Measurements from ENCODE around the gene GOLGA6L7.
"Not testable (repeated sequence)": the region's sequence is repeated elsewhere in the genome, so short reads cannot be mapped to it uniquely, and the experiment has no call there.

DNA sequence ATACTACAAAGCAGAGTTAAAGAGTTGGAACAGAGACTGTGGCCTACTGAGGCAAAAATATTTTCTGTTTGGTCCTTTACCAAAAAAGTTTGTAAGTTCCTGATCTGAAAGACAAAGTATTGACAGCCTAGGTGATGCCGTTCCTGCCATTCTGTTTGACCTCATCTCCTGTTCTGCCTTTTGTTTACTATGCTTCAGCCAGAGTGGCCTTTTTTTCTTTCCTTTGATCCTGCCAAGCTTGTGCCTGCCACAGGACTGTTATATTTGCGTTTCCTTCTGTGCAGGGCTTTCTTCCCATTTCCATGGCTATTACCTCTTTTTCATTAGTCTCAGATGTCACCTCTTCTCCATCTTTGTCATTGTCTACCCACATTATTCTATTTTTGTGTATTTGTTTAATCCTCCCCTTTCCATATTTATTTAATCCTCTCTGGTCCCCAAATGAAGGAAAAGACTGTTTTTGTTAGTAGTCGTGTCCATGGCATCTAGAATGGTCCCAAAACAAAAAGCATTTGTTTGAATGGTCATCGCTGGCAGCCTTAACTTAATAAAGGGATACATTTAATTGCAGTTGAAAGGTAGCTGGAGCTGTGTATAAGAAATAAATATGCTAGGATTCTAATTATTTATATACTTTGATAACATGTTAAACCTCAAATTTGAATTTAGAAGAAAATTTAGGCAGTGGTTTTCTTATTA, 36.4 kb downstream of the GOLGA6L7 start:
- TF ChIP-seq, protein P1, sequence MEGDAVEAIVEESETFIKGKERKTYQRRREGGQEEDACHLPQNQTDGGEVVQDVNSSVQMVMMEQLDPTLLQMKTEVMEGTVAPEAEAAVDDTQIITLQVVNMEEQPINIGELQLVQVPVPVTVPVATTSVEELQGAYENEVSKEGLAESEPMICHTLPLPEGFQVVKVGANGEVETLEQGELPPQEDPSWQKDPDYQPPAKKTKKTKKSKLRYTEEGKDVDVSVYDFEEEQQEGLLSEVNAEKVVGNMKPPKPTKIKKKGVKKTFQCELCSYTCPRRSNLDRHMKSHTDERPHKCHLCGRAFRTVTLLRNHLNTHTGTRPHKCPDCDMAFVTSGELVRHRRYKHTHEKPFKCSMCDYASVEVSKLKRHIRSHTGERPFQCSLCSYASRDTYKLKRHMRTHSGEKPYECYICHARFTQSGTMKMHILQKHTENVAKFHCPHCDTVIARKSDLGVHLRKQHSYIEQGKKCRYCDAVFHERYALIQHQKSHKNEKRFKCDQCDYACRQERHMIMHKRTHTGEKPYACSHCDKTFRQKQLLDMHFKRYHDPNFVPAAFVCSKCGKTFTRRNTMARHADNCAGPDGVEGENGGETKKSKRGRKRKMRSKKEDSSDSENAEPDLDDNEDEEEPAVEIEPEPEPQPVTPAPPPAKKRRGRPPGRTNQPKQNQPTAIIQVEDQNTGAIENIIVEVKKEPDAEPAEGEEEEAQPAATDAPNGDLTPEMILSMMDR (IDR thresholded peaks at IDR 0.05), result not testable (repeated sequence)
- not testable (repeated sequence) for TF ChIP-seq POLR2A (IDR thresholded peaks at IDR 0.05)

All from right lobe of liver (tissue), 4 donors.